Measurements from ENCODE around the gene ZNF473. TPM values are rescaled to one million over a fixed set of nuclear protein-coding genes. Genes with fewer than 3 reads are reported as not detected.

ZNF473 gene
- polyA plus RNA-seq, 5 donors: 13.2 to 15.7 (median 14.3) TPM

GRCh38 chr19:50001775-50002174, 24.0 kb upstream of the ZNF473 start:
- DNase-seq: no peak

- no peak for DNase-seq
These were observed 23.3 kb upstream of the ZNF473 start for GRCh38 chr19:50002386-50002960.

- DNase-seq: no peak
These were observed 22.5 kb upstream of the ZNF473 start for GRCh38 chr19:50003254-50003788.

GRCh38 chr19:50003810-50004419, 21.9 kb upstream of the ZNF473 start:
- DNase-seq: no peak

- DNase-seq: no peak
These were observed 20.4 kb upstream of the ZNF473 start for GRCh38 chr19:50005428-50005827.

GRCh38 chr19:50007170-50007569, 18.6 kb upstream of the ZNF473 start:
- DNase-seq: no peak

- no peak for DNase-seq
These were observed 17.9 kb upstream of the ZNF473 start for GRCh38 chr19:50007947-50008346.

GRCh38 chr19:50008532-50008931, 17.3 kb upstream of the ZNF473 start:
- DNase-seq: no peak

- DNase-seq: no peak
These were observed 9.5 kb upstream of the ZNF473 start for GRCh38 chr19:50016225-50016807.

GRCh38 chr19:50020481-50020880, 5.3 kb upstream of the ZNF473 start:
- no peak for DNase-seq

- DNase-seq: no peak
These were observed 3.0 kb upstream of the ZNF473 start for GRCh38 chr19:50022823-50023222.

GRCh38 chr19:50024719-50025021, 1.1 kb upstream of the ZNF473 start:
- no peak for DNase-seq

GRCh38 chr19:50025022-50025793, 597 bp upstream of the ZNF473 start, which contains the start of gene VRK3:
Gene VRK3, minus strand, starts transcription at chr19:50025372. Its CDS starts 9,210 bp downstream, at chr19:50016162.
- peak; percentile 100 for DNase-seq

- no peak for DNase-seq
These were observed 723 bp downstream of the ZNF473 start for GRCh38 chr19:50026550-50026906.

GRCh38 chr19:50030225-50030624, 4.4 kb downstream of the ZNF473 start:
- DNase-seq: no peak

- no peak for DNase-seq
These were observed 5.1 kb downstream of the ZNF473 start for GRCh38 chr19:50030937-50031336.

GRCh38 chr19:50036908-50037307, 11.1 kb downstream of the ZNF473 start:
- no peak for DNase-seq

GRCh38 chr19:50039968-50040367, 14.2 kb downstream of the ZNF473 start:
- DNase-seq: no peak

GRCh38 chr19:50040967-50041366, 15.2 kb downstream of the ZNF473 start:
- DNase-seq: no peak

- DNase-seq: no peak
These were observed 16.7 kb downstream of the ZNF473 start for GRCh38 chr19:50042363-50043024.

GRCh38 chr19:50043967-50044366, 18.2 kb downstream of the ZNF473 start:
- no peak for DNase-seq

- no peak for DNase-seq
These were observed 19.1 kb downstream of the ZNF473 start for GRCh38 chr19:50044922-50045321.
